ENCODE results near the gene CTBP1.

The CTBP1 gene

DNA sequence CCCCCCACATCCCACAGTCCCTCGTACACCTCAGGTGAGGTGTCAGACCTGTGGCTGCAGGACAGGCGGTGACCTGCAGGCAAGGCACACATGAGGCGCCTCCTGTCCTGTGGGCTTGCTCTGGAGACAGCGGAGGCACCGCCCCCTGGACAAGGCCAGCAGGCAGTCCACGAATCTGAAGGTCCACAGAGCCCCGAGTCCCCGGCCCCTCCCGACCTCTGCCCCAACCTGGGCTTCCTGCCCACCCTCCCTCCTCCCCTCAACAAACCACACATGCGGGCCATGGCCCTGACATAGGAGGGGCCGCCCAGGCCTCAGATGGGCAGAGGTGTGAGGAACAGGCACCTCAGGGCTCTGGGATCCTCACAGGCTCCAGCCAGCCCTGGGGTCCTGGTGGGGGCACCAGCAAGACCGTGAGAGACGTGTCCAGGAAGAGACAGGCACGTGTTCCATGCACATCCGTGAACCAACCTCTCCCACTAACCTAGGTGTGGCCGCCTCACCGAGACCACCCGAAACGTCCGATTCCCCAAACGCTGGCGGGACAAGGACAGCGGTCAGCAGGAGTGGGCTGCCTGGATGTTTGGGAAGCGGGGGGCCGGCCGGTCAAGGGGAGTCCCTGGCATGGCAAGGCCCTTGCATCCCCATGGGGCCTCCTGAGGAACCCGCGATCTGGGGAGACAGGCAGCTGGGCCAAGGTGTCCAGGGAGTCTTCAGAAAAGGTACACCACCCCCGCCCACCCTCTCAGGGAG lies 25.8 kb downstream of the CTBP1 start:
- Mint-ChIP-seq H3K9me3 (no peaks in the 10 kb centered on the region), H3K27ac (no peak overlapping the region), H3K27me3 (ENCODE audit: low read depth) (no peaks in the 10 kb centered on the region), H3K4me3 (no peak overlapping the region), H3K36me3 (ENCODE audit: low read depth) (peaks cover 63% of the 10 kb centered on the region), H3K4me1 (peaks cover 16% of the 10 kb centered on the region)
- TF ChIP-seq, protein P1, sequence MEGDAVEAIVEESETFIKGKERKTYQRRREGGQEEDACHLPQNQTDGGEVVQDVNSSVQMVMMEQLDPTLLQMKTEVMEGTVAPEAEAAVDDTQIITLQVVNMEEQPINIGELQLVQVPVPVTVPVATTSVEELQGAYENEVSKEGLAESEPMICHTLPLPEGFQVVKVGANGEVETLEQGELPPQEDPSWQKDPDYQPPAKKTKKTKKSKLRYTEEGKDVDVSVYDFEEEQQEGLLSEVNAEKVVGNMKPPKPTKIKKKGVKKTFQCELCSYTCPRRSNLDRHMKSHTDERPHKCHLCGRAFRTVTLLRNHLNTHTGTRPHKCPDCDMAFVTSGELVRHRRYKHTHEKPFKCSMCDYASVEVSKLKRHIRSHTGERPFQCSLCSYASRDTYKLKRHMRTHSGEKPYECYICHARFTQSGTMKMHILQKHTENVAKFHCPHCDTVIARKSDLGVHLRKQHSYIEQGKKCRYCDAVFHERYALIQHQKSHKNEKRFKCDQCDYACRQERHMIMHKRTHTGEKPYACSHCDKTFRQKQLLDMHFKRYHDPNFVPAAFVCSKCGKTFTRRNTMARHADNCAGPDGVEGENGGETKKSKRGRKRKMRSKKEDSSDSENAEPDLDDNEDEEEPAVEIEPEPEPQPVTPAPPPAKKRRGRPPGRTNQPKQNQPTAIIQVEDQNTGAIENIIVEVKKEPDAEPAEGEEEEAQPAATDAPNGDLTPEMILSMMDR (IDR thresholded peaks at IDR 0.05; ENCODE audit: unreplicated experiment in 3 of 3), result no peak

DNA sequence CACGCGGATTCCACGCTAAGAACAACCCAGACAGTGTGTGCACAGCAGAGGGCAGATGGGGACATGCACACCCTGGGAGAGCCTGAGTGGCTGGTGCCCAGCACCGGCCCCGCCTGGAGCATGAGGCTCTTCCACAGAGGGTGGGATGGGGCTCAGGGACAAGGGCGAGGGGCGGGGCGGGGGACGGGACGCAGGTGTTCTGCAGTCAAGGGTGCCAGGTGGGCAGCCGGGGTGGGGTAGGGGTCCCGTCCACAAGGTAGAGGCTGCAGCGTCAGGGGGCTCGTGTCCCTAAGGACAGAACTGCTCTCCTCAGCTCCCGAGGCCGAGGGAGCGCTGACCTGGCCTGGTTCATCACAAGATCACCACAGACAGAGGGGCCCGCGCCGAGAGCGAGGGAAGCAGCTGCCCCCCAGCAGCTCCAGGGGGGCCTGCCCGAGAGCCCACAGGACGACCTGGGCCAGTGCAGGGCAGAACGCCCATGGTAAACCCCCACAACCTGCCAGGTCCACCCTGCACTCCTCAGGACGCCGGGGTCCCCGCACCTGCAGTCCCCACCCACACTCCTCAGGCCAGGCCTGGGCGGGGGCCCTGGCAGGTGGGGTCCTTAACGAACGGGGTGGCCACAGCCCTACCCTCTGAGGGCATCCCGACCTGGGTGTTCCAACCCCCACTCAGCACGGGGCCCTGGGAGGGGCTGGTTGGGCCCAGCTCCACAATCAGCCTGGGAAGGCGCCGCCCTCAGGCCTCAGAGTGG lies 26.7 kb downstream of the CTBP1 start:
- TF ChIP-seq, protein P1 (IDR thresholded peaks at IDR 0.05; ENCODE audit: unreplicated experiment in 3 of 3), result no peak
- Mint-ChIP-seq H3K27me3 (ENCODE audit: low read depth) (no peaks in the 10 kb centered on the region), H3K27ac (peak overlapping the region in 2 of 3 experiments; percentile 47 to 76), H3K36me3 (ENCODE audit: low read depth) (peaks cover 60% of the 10 kb centered on the region), H3K4me3 (no peak overlapping the region), H3K4me1 (peaks cover 20% of the 10 kb centered on the region), H3K9me3 (no peaks in the 10 kb centered on the region)

DNA sequence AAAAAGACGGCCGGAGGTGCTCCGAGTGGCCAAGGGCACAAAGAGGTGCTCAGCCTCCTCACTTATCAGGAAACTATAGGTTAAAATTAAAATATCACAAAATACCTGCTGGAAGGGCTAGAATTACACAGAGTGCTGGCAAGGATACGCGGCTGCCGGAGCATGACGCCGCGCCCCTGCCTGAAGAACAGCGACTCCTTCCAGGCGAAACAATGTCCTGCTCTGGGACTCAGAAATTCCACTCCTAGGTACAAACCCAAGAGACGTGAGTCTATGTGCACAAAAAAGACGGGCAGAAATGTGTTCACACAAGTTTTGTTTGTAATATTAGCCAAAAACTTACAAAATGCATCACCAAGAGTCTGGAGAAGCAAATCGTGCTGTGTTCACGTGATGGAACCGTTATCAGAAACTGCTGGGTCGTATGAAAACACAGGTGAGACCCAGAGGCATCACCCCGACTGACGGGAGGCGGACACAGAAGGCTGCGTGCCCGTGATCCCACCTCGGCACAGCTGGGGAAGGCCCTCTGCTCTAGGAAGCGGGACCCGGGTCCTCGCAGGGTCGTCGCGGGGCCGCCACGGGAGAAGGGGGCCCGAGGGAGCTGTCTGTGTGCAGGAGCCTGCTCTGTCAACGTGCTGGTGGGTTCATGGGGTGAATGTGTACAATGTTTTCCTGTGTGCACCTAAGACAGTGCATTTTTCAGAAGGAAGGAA lies 27.6 kb downstream of the CTBP1 start:
- Mint-ChIP-seq H3K9me3 (no peaks in the 10 kb centered on the region), H3K27ac (peak overlapping the region in 2 of 3 experiments; percentile 47 to 76), H3K27me3 (ENCODE audit: low read depth) (no peaks in the 10 kb centered on the region), H3K4me1 (peaks cover 20% of the 10 kb centered on the region), H3K4me3 (no peak overlapping the region), H3K36me3 (ENCODE audit: low read depth) (peaks cover 51% of the 10 kb centered on the region)
- TF ChIP-seq, protein P1 (IDR thresholded peaks at IDR 0.05; ENCODE audit: unreplicated experiment in 3 of 3), result no peak

DNA sequence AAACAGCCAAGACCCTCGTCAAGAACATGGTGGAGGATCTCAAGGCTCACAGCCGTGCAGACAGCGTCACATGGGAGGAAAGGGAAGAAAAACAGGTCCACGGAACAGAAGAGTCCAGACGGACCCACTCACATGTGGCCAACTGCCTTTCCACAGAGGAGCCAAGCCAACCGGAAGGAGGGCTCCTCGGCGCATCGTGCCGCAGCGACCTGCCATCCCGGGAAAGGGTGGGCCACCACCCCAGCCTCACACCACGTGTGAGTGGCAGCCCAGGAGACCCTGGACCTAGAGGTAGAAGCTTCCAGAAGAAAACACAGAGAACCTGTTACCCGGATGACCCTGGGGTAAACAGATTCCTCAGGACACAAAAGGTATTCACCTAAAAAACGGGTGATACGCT lies 28.4 kb downstream of the CTBP1 start:
- Mint-ChIP-seq H3K27me3 (ENCODE audit: low read depth) (no peaks in the 10 kb centered on the region), H3K9me3 (no peaks in the 10 kb centered on the region), H3K36me3 (ENCODE audit: low read depth) (peaks cover 51% of the 10 kb centered on the region), H3K4me1 (peaks cover 20% of the 10 kb centered on the region), H3K27ac (peak overlapping the region in 1 of 3 experiments; percentile 76), H3K4me3 (no peak overlapping the region)
- TF ChIP-seq, protein P1 (IDR thresholded peaks at IDR 0.05; ENCODE audit: unreplicated experiment in 3 of 3), result no peak

DNA sequence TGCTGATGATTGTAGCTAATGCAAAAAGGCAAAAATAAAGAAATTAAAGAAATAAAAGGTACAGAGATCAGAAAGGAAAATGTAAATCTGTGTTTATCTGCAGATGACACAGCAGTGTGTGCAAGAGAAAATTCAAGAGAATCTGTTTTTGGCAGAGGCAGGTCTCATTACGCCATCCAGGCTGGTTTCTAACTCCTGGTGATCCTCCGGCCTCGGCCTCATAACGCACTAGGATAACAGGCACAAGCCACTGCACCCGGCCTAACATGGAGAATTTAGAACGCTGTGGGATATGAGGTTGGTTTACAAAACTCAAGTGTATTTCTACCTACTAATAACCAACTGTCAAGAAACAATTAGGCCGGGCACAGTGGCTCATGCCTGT lies 29.4 kb downstream of the CTBP1 start:
- peak overlapping the region; percentile 25 to 35 (median 33) for H3K27ac Mint-ChIP-seq
- no peaks in the 10 kb centered on the region for H3K9me3 Mint-ChIP-seq
- H3K4me3 Mint-ChIP-seq, result no peak overlapping the region
- H3K4me1 Mint-ChIP-seq, result peaks cover 25% of the 10 kb centered on the region
- H3K36me3 Mint-ChIP-seq (ENCODE audit: low read depth), result peaks cover 46% of the 10 kb centered on the region
- TF ChIP-seq, protein P1 (IDR thresholded peaks at IDR 0.05; ENCODE audit: unreplicated experiment in 3 of 3), result no peak
- no peaks in the 10 kb centered on the region for H3K27me3 Mint-ChIP-seq (ENCODE audit: low read depth)
